Neural progenitor cell (in vitro differentiated cells): ENCODE measurements around the gene TBX18.

Source experiments
- CTCF ChIP-seq: fragments of 200-600 bp; sonication (generic); IDR thresholded peaks from 2 replicates; pipeline ENCODE4 v1.5.1; 2017; ENCODE audit warnings: antibody characterized with exemption, mild to moderate bottlenecking
- EZH2 ChIP-seq: fragments of 200-600 bp; sonication (generic); IDR thresholded peaks from 2 replicates; pipeline ENCODE4 v1.6.1; 2017; ENCODE audit warnings: antibody characterized with exemption, mild to moderate bottlenecking, moderate library complexity

DNA sequence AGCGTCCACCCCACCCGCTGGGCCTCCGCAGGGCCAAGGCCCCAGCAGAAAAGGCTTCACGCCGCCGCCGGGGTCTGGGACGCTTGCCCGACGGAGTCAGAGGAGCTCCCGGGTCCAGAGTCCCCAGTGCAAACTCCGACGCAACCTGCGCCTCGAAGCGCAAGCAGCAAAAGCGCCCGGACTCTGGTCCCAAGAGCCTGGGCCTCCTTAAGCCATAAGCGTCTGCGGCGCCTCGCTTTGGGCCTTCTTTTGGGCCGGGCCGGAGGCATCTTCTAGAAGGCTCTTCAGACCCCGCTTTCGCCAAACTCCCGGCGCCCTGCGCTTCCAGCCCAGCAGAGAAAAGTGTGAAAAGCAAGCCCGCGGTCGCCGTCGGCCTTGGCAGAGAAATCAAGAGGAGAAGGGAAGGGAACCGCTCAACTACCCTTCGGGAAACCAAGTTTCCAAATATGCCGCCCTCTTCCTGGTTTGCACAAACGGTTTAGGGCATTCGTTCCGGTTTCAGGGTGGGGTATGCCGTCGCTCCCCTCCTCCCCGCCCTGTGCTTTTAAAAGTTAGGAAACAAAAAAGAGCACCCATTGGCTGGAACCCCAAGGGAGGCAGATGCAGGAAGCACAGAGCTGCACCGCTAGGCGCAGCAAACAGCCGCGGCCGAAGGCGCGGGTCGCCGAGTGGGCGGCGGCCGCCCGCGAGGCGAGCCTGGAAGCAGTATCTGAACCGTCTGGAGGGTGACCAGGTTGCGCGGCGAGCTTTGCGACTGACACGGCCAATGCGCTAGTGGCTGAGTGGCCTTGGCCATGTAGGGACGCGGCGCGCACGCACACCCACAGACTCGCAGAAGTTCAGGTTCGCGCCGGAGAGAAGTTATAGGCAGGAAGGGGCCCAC lies 1.2 kb downstream of the TBX18 start:
- TF ChIP-seq CTCF (no peak), EZH2 (peak; percentile 99)
